CD4-positive, alpha-beta T cell (primary cell): ENCODE data around the gene FAM53A. TPM values are rescaled to one million over a fixed set of nuclear protein-coding genes. Genes with fewer than 3 reads are reported as not detected.

Experiments
- ATAC-seq: fragments of 200-7000 bp; cut with Tn5 transposase; one replicate; pipeline ENCODE4 v1.10.0; 2022; ENCODE audit warnings: mild to moderate bottlenecking; ENCODE audit not compliant: poor library complexity
- CTCF ChIA-PET: fragments of 350-600 bp; sonication (Branson Sonifier 250); formaldehyde crosslinking; loops from one replicate; lab custom pipeline; 2021; ENCODE audit warnings: antibody characterized with exemption, inconsistent platforms; lab: Charles Lee
- POLR2A ChIA-PET: fragments of 350-600 bp; sonication (Branson Sonifier 250); formaldehyde crosslinking; loops from one replicate; lab custom pipeline; 2021; ENCODE audit warnings: antibody characterized with exemption, inconsistent platforms; lab: Charles Lee
- DNase-seq, 14 experiments: peaks; one replicate each; pipeline ENCODE4 v3.0.0-alpha.2; 2013 to 2020; ENCODE audit warnings: mixed read lengths in 2 of 14
- H3K27ac ChIP-seq, 2 donors: one replicate each; pipeline versions ENCODE4 v1.5.1 to v1.7.0; 2013; ENCODE audit warnings: low read length in 2 of 2, low read depth in 1 of 2, mild to moderate bottlenecking in 1 of 2
- H3K27me3 ChIP-seq, 2 experiments: 1 replicate in 1 of 2; 2 replicates in 1 of 2; pipeline versions ENCODE4 v1.6.1 to v1.7.0; 2013; ENCODE audit warnings: low read length in 2 of 2, control low read depth in 1 of 2, mild to moderate bottlenecking in 1 of 2, moderate library complexity in 1 of 2; ENCODE audit not compliant: insufficient read depth in 2 of 2, control insufficient read depth in 1 of 2
- H3K36me3 ChIP-seq: one replicate; pipeline ENCODE4 v1.6.1; 2013; ENCODE audit warnings: low read length, control low read depth; ENCODE audit not compliant: insufficient read depth
- H3K4me1 ChIP-seq: one replicate; pipeline ENCODE4 v1.6.1; 2013; ENCODE audit warnings: low read length, control low read depth; ENCODE audit not compliant: insufficient read depth
- H3K4me3 ChIP-seq: one replicate; pipeline ENCODE4 v1.5.1; 2013; ENCODE audit warnings: mild to moderate bottlenecking, low read length, moderate library complexity
- H3K9me3 ChIP-seq, 2 experiments: 1 replicate in 1 of 2; 2 replicates in 1 of 2; pipeline versions ENCODE4 v1.6.1 to v1.7.0; 2013; ENCODE audit warnings: low read length in 2 of 2, mild to moderate bottlenecking in 2 of 2, control low read depth in 1 of 2, moderate library complexity in 1 of 2; ENCODE audit not compliant: control insufficient read depth in 1 of 2, insufficient read depth in 1 of 2
- H3K27ac Mint-ChIP-seq: one replicate; pipeline ENCODE4 v1.8.0; 2020; ENCODE audit warnings: mixed read lengths
- H3K27me3 Mint-ChIP-seq: one replicate; pipeline ENCODE4 v1.8.0; 2021; ENCODE audit warnings: mixed read lengths
- H3K36me3 Mint-ChIP-seq: one replicate; pipeline ENCODE4 v1.8.0; 2021; ENCODE audit warnings: low read depth, mixed read lengths
- H3K4me1 Mint-ChIP-seq: one replicate; pipeline ENCODE4 v1.8.0; 2021; ENCODE audit warnings: low read depth, mixed read lengths
- H3K4me3 Mint-ChIP-seq: one replicate; pipeline ENCODE4 v1.8.0; 2020; ENCODE audit warnings: mild to moderate bottlenecking, mixed read lengths
- H3K9me3 Mint-ChIP-seq: one replicate; pipeline ENCODE4 v1.8.0; 2020; ENCODE audit warnings: mixed read lengths
- intact Hi-C, 2 experiments: fragments of 100-400 bp; cut with DNase I in 1 of 2; cut with micrococcal nuclease in 1 of 2; formaldehyde crosslinking; loops; one replicate each; pipeline versions ENCODE4 v1.15.1 to v1.9.0; 2023 to 2025; cut with DNase I, micrococcal nuclease
- total RNA-seq, 174 experiments: library from RNA in 2 of 174; stranded (reverse) in 2 of 174; gene quantifications; one replicate each; pipeline ENCODE4 v1.2.3 and lab custom pipeline; 2021 to 2026
- TF ChIP-seq, protein P1 (sequence below): fragments of 200-600 bp; IDR thresholded peaks from one replicate; pipeline ENCODE4 v1.8.0; 2022; ENCODE audit warnings: antibody characterized with exemption, mild to moderate bottlenecking

FAM53A gene
- total RNA-seq, 2 experiments from 2014 or later, result 0.93 to 2.4 TPM

DNA sequence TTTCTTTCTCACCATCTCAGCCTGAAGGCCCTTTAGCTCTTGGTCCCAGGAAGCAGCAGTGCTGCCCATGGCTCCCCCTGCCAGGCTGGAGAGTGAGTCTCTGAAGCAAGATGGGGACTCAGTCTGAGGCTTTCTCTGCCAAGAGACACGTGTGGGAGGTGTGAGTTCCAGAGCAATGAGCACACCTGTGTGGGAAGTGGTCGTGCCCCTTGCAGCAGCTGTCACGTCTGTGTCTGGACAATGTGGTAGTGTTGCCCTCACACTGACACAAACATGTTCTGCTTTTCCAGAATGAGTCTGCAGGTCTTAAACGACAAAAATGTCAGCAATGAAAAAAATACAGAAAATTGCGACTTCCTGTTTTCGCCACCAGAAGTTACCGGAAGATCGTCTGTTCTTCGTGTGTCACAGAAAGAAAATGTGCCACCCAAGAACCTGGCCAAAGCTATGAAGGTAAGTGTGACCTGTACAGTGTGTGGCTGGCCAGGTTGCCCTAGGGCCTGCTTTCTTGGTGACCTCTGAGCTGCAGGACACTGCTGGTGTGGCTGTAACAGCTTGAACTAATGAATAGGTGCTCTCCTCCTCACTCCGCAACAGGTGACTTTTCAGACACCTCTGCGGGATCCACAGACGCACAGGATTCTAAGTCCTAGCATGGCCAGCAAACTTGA lies 39.2 kb upstream of the FAM53A start:
- peak overlapping the region; percentile 99 for H3K27ac Mint-ChIP-seq
- TF ChIP-seq, protein P1, sequence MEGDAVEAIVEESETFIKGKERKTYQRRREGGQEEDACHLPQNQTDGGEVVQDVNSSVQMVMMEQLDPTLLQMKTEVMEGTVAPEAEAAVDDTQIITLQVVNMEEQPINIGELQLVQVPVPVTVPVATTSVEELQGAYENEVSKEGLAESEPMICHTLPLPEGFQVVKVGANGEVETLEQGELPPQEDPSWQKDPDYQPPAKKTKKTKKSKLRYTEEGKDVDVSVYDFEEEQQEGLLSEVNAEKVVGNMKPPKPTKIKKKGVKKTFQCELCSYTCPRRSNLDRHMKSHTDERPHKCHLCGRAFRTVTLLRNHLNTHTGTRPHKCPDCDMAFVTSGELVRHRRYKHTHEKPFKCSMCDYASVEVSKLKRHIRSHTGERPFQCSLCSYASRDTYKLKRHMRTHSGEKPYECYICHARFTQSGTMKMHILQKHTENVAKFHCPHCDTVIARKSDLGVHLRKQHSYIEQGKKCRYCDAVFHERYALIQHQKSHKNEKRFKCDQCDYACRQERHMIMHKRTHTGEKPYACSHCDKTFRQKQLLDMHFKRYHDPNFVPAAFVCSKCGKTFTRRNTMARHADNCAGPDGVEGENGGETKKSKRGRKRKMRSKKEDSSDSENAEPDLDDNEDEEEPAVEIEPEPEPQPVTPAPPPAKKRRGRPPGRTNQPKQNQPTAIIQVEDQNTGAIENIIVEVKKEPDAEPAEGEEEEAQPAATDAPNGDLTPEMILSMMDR, result no peak
- Histone ChIP-seq H3K4me3 (peak overlapping the region; percentile 65), H3K36me3 (peaks cover 31% of the 10 kb centered on the region), H3K27ac (peak overlapping the region; percentile 85 to 88), H3K9me3 (no peaks in the 10 kb centered on the region), H3K4me1 (peaks cover 88% of the 10 kb centered on the region), H3K27me3 (no peaks in the 10 kb centered on the region)
- H3K27me3 Mint-ChIP-seq, result no peaks in the 10 kb centered on the region
- H3K4me3 Mint-ChIP-seq, result peak overlapping the region; percentile 89
- CTCF ChIA-PET, result interaction anchor here (7.0 kb wide), 1 partner anchor 30 kb away, joined by 84 read pairs; no protein-coding TSS in a partner anchor
- peak in 13 of 14 experiments; percentile 25 to 82 (median 48) for DNase-seq
- intact Hi-C loops, result loop anchor here (1.0 to 10.0 kb wide), 6 partner anchors 11 to 1352 kb away; partner anchors contain the start of genes CTBP1 (in 1 of the 2), FAM53A (in 1 of the 2), HAUS3 (in 1 of the 2) and HTT (in 1 of the 2)
- peak; percentile 45 for ATAC-seq
- no peaks in the 10 kb centered on the region for H3K9me3 Mint-ChIP-seq
- peaks cover 63% of the 10 kb centered on the region for H3K4me1 Mint-ChIP-seq
- POLR2A ChIA-PET, result interaction anchor here (0.6 to 12.1 kb wide), 11 partner anchors 9 to 177 kb away, joined by 3 to 205 read pairs (median 3); partner anchors contain the start of genes FAM53A, LETM1 and SLBP
- peaks cover 45% of the 10 kb centered on the region for H3K36me3 Mint-ChIP-seq

DNA sequence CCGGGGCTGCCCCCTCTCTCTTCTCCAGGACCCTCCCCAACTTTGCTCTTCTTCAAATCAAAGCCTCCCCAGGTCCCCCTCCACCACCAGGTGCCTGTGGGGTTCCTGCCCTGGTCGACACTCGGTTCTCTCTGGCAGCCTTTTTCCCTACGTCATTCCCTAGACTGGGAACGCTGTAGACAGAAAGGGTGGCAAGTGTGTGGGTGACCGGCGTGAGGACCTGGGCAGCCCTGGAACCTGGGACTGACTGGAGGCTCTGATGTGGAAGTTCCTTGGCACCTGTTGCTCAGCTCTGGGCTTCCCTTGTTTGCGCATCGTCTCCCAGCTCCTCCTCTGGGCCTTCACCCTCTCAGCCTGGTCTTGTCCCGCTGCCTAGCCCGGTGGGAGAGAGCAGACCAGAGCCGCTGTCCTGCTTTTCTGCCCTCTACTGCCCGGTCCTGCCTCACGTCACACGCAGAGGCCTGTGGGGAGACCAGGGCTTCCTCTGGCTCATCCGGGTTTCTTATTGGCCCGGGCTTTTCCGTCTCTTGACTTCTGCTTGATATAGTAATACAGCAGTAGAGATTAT lies 38.5 kb upstream of the FAM53A start:
- no peaks in the 10 kb centered on the region for H3K9me3 Mint-ChIP-seq
- TF ChIP-seq, protein P1, result no peak
- ChIA-PET CTCF (interaction anchor here (7.0 kb wide), 1 partner anchor 30 kb away, joined by 84 read pairs; no protein-coding TSS in a partner anchor), POLR2A (interaction anchor here (0.7 to 12.1 kb wide), 8 partner anchors 8 to 177 kb away, joined by 3 to 205 read pairs (median 3); partner anchors contain the start of genes FAM53A, LETM1 and SLBP)
- Histone ChIP-seq H3K27me3 (no peaks in the 10 kb centered on the region), H3K36me3 (peaks cover 26% of the 10 kb centered on the region), H3K4me3 (peak overlapping the region; percentile 65), H3K27ac (peak overlapping the region; percentile 85 to 88), H3K4me1 (peaks cover 83% of the 10 kb centered on the region), H3K9me3 (no peaks in the 10 kb centered on the region)
- peaks cover 63% of the 10 kb centered on the region for H3K4me1 Mint-ChIP-seq
- no peaks in the 10 kb centered on the region for H3K27me3 Mint-ChIP-seq
- H3K36me3 Mint-ChIP-seq, result peaks cover 39% of the 10 kb centered on the region
- no peak for DNase-seq
- intact Hi-C loops, result loop anchor here (1.0 to 10.0 kb wide), 6 partner anchors 10 to 1352 kb away; partner anchors contain the start of genes CTBP1 (in 1 of the 2), FAM53A (in 1 of the 2), HAUS3 (in 1 of the 2) and HTT (in 1 of the 2)
- ATAC-seq, result no peak
- H3K4me3 Mint-ChIP-seq, result peak overlapping the region; percentile 89
- peak overlapping the region; percentile 99 for H3K27ac Mint-ChIP-seq
